HUES48 (cell line): ENCODE data around the gene WDR53.
"Not testable (repeated sequence)": the region's sequence is repeated elsewhere in the genome, so short reads cannot be mapped to it uniquely, and the experiment has no call there.

Experiments used
- H3K27ac ChIP-seq: one replicate; pipeline ENCODE4 v1.7.0; 2013; ENCODE audit warnings: low read depth, low read length, inconsistent platforms
- H3K27me3 ChIP-seq: 2 replicates; pipeline ENCODE4 v1.6.1; 2013; ENCODE audit warnings: mild to moderate bottlenecking, low read length; ENCODE audit not compliant: control insufficient read depth, insufficient read depth
- H3K36me3 ChIP-seq: 2 replicates; pipeline ENCODE4 v1.6.1; 2013; ENCODE audit warnings: low read length; ENCODE audit not compliant: control insufficient read depth, insufficient read depth
- H3K4me1 ChIP-seq: 2 replicates; pipeline ENCODE4 v1.6.1; 2013; ENCODE audit warnings: mild to moderate bottlenecking, low read length; ENCODE audit not compliant: control insufficient read depth, insufficient read depth
- H3K4me3 ChIP-seq: 2 replicates; pipeline ENCODE4 v1.5.1; 2013; ENCODE audit warnings: mild to moderate bottlenecking, low read depth, low read length
- H3K9ac ChIP-seq: 2 replicates; pipeline ENCODE4 v1.6.1; 2013; ENCODE audit warnings: mild to moderate bottlenecking, low read depth, low read length, moderate library complexity
- H3K9me3 ChIP-seq: 2 replicates; pipeline ENCODE4 v1.6.1; 2013; ENCODE audit warnings: low read length; ENCODE audit not compliant: control insufficient read depth, insufficient read depth

Gene WDR53

DNA sequence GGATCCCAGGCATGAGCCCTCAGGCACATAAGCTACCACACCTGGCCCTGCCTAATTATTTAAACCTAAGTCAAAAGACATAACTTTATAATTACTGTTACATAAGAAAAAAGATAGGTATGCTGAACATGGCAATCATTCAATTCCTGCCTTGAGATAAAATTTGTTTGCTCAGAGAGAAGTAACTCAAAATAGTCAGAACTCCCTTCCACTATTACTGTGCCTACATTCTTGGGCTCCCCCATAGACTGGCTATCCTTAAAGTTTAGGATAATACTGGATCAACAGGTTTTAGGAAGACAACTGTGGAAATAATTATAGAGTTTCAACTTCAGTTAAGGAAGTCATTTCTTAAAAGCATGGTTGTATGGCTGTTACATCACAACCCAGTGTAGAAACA, 9.9 kb downstream of the WDR53 start:
- Histone ChIP-seq H3K9me3 (no peaks in the 10 kb centered on the region), H3K9ac (no peak overlapping the region), H3K27ac (no peak overlapping the region), H3K4me1 (no peaks in the 10 kb centered on the region), H3K4me3 (no peak overlapping the region), H3K36me3 (peaks cover 22% of the 10 kb centered on the region), H3K27me3 (no peaks in the 10 kb centered on the region)

DNA sequence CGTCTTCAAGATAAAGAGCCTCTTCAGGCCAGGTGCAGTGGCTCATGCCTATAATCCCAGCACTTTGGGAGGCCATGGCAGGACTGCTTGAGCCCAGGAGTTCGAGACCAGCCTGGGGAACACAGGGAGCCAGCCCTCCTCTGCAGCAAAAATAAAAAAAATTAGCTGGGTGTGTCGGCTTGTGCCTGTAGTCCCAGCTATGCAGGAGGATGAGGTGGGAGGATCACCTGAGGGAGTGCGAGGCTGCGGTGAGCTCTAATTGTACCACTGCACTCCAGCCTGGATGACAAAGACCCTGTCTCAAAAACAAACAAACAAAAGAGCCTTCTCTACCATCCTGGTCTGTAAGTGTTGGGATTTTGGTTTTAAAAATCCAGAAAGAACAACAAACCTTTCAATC, 11.1 kb downstream of the WDR53 start:
- no peaks in the 10 kb centered on the region for H3K27me3 ChIP-seq
- H3K9me3 ChIP-seq, result no peaks in the 10 kb centered on the region
- H3K36me3 ChIP-seq, result peaks cover 20% of the 10 kb centered on the region
- no peak overlapping the region for H3K4me3 ChIP-seq
- H3K4me1 ChIP-seq, result no peaks in the 10 kb centered on the region
- H3K9ac ChIP-seq, result 0 out of 2 replicates have a peak overlapping the region, but pooled peaks have one; percentile 3
- no peak overlapping the region for H3K27ac ChIP-seq

DNA sequence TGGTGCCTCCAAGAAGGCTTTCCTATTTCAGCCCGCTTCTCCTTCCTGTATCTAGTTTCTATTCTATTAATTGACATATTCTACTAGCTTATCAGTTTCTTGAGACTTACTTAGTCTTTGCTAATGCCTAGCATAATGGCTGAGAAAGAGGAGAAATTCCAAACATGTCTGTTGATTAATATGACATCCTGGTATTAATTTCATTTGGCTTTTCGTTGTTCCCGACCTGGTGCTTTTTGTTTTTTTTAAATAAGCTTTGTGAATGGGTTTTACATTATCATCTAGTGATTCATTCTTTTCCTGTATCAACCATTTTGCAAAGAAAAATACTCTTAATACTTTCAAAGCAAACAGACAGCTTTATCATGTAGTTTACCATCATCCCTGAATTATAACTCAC, 13.1 kb downstream of the WDR53 start:
- no peaks in the 10 kb centered on the region for H3K27me3 ChIP-seq

DNA sequence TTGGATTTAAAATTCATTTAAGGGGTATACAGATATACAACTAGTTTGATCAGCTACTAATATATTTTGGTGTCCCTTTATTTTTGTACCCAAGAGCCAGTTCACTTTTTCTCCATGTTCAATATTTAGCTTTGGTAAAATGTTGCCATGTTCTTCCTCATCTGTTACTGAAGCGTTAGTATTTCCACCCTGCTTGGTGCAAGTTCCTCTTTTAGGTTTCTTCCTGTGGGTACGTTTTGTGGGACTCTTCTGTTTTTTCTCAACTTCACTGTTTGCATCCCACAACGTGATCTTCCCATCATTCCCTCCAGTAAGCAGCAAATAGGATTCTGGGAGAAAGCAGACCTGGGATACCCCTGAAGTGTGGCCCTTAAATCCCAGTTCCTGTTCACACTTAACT, 14.1 kb downstream of the WDR53 start:
- no peaks in the 10 kb centered on the region for H3K27me3 ChIP-seq
- no peak overlapping the region for H3K4me3 ChIP-seq
- no peak overlapping the region for H3K9ac ChIP-seq
- peaks cover 10% of the 10 kb centered on the region; the same call in 1 of the 2 replicates for H3K9me3 ChIP-seq
- peaks cover 8% of the 10 kb centered on the region for H3K36me3 ChIP-seq
- no peaks in the 10 kb centered on the region for H3K4me1 ChIP-seq
- H3K27ac ChIP-seq, result no peak overlapping the region

More for the DNA sequence above, 13.1 kb downstream of the WDR53 start:
- Histone ChIP-seq H3K4me1 (no peaks in the 10 kb centered on the region), H3K9me3 (peaks cover 4% of the 10 kb centered on the region; the same call in 1 of the 2 replicates), H3K27ac (no peak overlapping the region), H3K4me3 (no peak overlapping the region), H3K9ac (no peak overlapping the region), H3K36me3 (peaks cover 8% of the 10 kb centered on the region)

DNA sequence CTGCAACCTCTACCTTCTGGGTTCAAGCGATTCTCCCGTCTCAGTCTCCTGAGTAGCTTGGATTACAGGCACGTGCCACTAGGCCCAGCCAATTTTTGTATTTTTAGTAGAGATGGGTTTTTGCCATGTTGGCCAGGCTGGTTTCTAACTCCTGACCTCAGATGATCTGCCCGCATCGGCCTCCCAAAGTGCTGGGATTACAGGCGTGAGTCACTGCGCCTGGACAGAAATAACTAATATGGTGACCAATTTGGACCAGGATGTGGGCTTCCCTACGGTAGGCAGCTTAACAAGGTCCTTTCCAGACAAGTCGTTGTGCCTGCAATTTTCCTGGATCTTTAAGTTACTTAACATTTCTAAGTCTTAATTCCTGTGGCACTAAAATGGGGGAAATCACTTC, 14.8 kb downstream of the WDR53 start:
- Histone ChIP-seq H3K9me3 (peaks cover 13% of the 10 kb centered on the region; the same call in 1 of the 2 replicates), H3K9ac (no peak overlapping the region), H3K27ac (no peak overlapping the region), H3K36me3 (peaks cover 8% of the 10 kb centered on the region), H3K27me3 (no peaks in the 10 kb centered on the region), H3K4me3 (no peak overlapping the region), H3K4me1 (no peaks in the 10 kb centered on the region)

DNA sequence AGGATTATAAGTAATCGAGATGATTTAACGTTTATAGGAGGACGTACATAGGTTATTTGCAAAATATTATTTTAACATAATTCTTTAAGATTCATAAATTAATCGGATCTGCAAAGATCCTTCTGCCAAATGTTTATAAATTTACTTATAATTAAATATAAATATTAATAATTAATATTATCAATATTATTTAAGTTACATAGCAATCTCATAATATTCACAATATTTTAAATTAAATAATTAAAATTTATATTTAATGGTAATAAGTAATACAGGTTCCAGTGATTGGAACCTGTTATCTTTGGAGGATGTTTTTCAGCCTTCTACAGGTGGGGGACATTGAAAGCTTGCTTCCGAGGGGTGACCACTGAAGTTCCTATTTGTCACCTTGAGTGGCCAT, 16.1 kb downstream of the WDR53 start:
- Histone ChIP-seq H3K4me1 (no peaks in the 10 kb centered on the region), H3K27me3 (no peaks in the 10 kb centered on the region), H3K27ac (no peak overlapping the region), H3K9me3 (peaks cover 13% of the 10 kb centered on the region; the same call in 1 of the 2 replicates), H3K36me3 (peaks cover 8% of the 10 kb centered on the region), H3K4me3 (no peak overlapping the region), H3K9ac (no peak overlapping the region)

DNA sequence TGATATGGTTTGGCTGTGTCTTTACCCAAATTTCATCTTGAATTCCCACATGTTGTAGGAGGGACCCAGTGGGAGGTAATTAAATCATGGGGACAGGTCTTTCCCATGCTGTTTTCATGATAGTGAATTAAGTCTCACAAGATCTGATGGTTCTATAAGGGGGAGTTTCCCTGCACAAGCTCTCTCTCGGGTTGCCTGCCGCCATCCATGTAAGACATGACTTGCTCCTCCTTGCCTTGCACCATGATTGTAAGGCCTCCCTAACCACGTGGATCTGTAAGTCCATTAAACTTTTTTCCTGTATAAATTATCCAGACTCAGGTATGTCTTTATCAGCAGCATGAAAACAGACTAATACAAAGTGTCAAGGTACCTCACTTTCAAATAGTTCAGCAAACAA, 18.2 kb downstream of the WDR53 start:
- not testable (repeated sequence) for H3K4me1 ChIP-seq, H3K4me3 ChIP-seq, H3K27ac ChIP-seq, H3K9ac ChIP-seq, H3K27me3 ChIP-seq, H3K36me3 ChIP-seq
- peaks cover 13% of the 10 kb centered on the region; the same call in 1 of the 2 replicates for H3K9me3 ChIP-seq

DNA sequence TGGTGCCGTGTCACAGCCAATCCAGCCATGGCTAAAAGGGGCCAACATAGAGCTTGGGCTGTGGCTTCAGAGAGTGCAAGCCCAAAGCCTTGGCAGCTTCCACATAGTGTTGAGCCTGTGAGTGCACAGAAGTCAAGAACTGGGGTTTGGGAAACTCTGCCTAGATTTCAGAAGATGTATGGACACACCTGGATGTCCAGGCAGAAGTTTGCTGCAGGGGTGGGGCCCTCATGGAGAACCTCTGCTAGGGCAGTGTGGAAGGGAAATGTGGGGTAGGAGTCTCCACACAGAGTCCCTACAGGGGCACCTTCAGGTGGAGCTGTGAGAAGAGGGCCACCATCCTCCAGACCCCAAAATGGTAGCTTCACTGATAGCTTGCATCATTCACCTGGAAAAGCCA, 19.0 kb downstream of the WDR53 start:
- not testable (repeated sequence) for H3K4me1 ChIP-seq, H3K36me3 ChIP-seq, H3K27ac ChIP-seq, H3K4me3 ChIP-seq, H3K9ac ChIP-seq, H3K27me3 ChIP-seq
- peaks cover 13% of the 10 kb centered on the region; the same call in 1 of the 2 replicates for H3K9me3 ChIP-seq

DNA sequence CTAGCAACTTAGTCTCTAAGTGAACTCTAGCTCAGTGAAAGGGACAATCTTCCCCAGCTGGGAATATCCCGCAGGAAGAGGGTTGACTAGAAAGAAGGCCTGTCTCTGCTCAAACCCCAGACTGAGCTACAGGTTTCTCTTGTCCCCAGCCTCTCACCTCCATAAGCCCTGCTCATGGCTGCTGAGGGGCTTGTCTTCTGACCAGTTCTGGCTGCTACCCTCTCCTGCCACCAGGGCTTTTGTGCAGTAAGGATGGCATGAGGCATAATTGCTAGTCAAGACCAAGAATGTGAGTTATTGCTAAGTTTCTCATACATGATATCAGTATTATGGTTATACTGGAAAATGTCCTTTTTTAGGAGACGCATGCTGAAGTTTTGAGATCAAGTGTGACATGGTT, 21.3 kb downstream of the WDR53 start:
- H3K36me3 ChIP-seq, result no peaks in the 10 kb centered on the region
- no peak overlapping the region for H3K4me3 ChIP-seq
- H3K27ac ChIP-seq, result no peak overlapping the region
- H3K27me3 ChIP-seq, result no peaks in the 10 kb centered on the region
- H3K4me1 ChIP-seq, result no peaks in the 10 kb centered on the region
- H3K9me3 ChIP-seq, result peaks cover 13% of the 10 kb centered on the region
- no peak overlapping the region for H3K9ac ChIP-seq

DNA sequence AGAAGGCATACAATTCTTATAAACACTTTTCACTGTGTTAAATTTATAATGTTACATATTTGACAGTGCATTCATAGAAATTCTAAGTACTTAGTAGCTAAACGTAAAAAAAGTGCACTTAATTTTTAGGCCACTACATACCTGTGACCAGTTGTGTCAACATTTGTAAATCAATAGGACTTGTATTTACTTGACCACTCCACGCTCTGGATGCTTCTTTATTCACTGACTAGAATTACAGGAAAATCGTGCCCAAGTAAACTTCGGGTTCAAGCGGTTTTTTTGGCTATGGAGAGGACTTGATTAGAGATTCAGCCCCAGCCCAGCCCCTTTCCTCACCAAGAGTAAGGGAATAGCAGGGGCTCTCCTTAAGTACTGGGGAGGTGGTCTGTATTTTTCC, 21.8 kb downstream of the WDR53 start:
- Histone ChIP-seq H3K27me3 (no peaks in the 10 kb centered on the region), H3K4me3 (no peak overlapping the region)

DNA sequence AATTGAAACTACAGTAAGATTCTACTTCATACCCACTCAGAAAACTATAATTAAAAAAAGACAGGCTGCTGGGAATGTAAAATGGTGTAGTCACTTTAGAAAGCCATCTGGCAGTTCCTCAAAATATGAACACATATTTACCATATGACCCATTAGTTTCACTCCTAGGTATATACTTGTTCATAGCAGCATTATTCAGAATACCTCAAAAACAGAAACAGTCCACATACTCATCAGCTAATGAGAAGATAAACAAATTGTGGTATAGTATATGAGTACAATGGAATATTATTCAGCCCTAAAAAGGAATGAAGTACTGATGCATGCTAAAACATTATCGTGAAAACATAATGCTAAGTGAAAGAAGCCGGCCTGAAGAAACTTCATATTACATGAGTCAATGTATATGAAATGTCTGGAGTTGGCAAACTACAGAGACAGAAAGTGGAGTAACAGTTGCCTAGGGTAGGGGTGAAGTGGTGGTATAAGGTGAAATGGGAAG, 23.8 kb downstream of the WDR53 start:
- H3K9ac ChIP-seq, result no peak overlapping the region
- H3K27ac ChIP-seq, result no peak overlapping the region
- no peaks in the 10 kb centered on the region for H3K27me3 ChIP-seq
- H3K9me3 ChIP-seq, result peaks cover 5% of the 10 kb centered on the region
- no peak overlapping the region for H3K4me3 ChIP-seq
- no peaks in the 10 kb centered on the region for H3K4me1 ChIP-seq
- no peaks in the 10 kb centered on the region for H3K36me3 ChIP-seq

More for the DNA sequence above, 21.8 kb downstream of the WDR53 start:
- H3K9me3 ChIP-seq, result peaks cover 13% of the 10 kb centered on the region
- H3K27ac ChIP-seq, result no peak overlapping the region
- H3K4me1 ChIP-seq, result no peaks in the 10 kb centered on the region
- H3K9ac ChIP-seq, result no peak overlapping the region
- H3K36me3 ChIP-seq, result no peaks in the 10 kb centered on the region
